HG03439 (cell line): Measurements from ENCODE around the gene SELENOV.

Experiments used
- ATAC-seq: cut with Tn5 transposase; IDR thresholded peaks from one replicate; pipeline ENCODE4 v1.9.1; 2021; ENCODE audit warnings: mild to moderate bottlenecking, moderate library complexity; ENCODE audit not compliant: unreplicated experiment

The SELENOV gene

GRCh38 chr19:39555883-39556282, 40.9 kb downstream of the SELENOV start:
- no peak for ATAC-seq

GRCh38 chr19:39557811-39558623, 43.1 kb downstream of the SELENOV start:
- ATAC-seq = no peak

- ATAC-seq = no peak
Observed at GRCh38 chr19:39558624-39559117, 43.7 kb downstream of the SELENOV start.

GRCh38 chr19:39563408-39563807, 48.5 kb downstream of the SELENOV start:
- ATAC-seq = no peak

GRCh38 chr19:39566064-39566463, 51.1 kb downstream of the SELENOV start:
- ATAC-seq = no peak

- ATAC-seq = no peak
Observed at GRCh38 chr19:39568604-39569003, 53.7 kb downstream of the SELENOV start.
